ENCODE results near the gene ACOX1.

ACOX1 gene

DNA sequence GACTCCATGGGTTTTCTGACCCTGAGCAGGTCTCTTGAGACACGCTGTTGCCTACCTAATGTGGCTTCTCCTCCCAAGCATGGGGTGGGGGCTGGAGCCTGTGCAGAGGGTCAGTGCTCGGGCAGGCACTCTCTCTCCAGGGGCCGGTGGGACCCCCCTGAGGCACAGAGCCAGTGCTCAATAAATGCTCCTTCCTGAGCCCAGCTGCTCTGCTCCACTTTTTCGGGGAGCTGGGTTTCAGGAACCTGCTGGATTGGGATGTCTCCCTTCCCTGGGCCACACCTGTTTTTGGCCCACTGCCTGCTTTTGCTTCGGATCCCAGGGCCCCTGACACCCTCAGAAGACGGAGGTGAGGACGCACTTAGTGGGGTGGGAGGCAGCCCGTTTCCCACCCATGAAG, 80.9 kb downstream of the ACOX1 start:
- no peaks in the 10 kb centered on the region for H3K27me3 ChIP-seq (ENCODE audit: insufficient read depth, poor library complexity, severe bottlenecking)
- H3K27ac ChIP-seq (replicated peaks), result no peak overlapping the region
- no peak for DNase-seq (ENCODE audit: low read depth in 1 of 2, low spot score in 1 of 2)

DNA sequence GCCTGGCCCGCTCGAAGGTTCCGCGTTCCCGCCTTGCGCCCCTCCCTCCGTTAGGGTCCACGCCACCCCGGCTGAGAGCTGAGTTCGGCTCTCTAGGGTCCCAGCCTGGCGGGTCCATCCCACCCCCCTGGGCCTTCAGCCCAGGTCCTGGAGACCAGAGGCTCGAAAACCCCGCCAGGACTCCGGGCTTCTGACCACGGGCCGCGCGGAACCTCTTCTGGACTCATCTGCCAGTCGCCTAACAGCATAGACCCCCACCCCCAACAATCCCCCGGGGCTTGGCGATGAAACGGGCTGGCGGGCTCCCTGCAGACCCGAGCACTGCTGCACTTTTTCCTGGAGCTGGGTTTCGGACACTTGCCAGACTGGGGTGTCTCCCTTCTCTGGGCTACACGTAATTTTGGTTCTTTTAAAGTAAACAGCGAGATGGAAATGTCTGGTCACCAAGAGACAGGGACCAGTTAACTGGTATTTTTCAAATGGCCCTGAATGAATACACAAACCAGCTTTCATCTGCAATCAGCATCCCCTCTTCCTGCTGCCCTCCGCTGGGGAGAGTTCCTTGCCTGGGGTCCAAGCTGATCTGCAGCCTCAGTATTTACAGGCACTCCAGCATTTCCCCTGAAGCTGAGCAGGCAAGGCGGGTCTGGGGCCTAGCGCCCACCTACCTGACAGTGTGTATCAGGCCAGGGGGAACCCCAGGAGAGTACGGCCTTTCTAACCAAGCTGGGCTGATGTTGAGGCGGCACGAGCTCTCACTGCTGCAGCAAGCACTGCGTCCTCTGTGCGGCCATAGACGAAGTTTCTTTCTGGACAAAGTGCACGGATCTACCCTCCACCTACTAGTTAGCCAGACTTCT, 81.6 kb downstream of the ACOX1 start:
- Histone ChIP-seq H3K4me3 (replicated peaks; ENCODE audit: insufficient read depth, low read length) (peak overlapping the region; percentile 72), H3K27ac (replicated peaks) (peak overlapping the region; percentile 83), H3K27me3 (ENCODE audit: insufficient read depth, poor library complexity, severe bottlenecking) (no peaks in the 10 kb centered on the region)
- TF ChIP-seq GABPA (IDR thresholded peaks at IDR 0.05; ENCODE audit: low read depth) (no peak), SPI1 (IDR thresholded peaks at IDR 0.05; ENCODE audit: borderline replicate concordance, low read depth) (peak; percentile 30; the same call in 1 of the 2 replicates)
- DNase-seq (ENCODE audit: low read depth in 1 of 2, low spot score in 1 of 2), result no peak

More for the DNA sequence above, 80.9 kb downstream of the ACOX1 start:
- no peak overlapping the region for H3K4me3 ChIP-seq (replicated peaks; ENCODE audit: insufficient read depth, low read length)
- TF ChIP-seq, protein P1, sequence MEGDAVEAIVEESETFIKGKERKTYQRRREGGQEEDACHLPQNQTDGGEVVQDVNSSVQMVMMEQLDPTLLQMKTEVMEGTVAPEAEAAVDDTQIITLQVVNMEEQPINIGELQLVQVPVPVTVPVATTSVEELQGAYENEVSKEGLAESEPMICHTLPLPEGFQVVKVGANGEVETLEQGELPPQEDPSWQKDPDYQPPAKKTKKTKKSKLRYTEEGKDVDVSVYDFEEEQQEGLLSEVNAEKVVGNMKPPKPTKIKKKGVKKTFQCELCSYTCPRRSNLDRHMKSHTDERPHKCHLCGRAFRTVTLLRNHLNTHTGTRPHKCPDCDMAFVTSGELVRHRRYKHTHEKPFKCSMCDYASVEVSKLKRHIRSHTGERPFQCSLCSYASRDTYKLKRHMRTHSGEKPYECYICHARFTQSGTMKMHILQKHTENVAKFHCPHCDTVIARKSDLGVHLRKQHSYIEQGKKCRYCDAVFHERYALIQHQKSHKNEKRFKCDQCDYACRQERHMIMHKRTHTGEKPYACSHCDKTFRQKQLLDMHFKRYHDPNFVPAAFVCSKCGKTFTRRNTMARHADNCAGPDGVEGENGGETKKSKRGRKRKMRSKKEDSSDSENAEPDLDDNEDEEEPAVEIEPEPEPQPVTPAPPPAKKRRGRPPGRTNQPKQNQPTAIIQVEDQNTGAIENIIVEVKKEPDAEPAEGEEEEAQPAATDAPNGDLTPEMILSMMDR (IDR thresholded peaks at IDR 0.05; ENCODE audit: insufficient read depth, low read length), result no peak
- TF ChIP-seq, protein P2, sequence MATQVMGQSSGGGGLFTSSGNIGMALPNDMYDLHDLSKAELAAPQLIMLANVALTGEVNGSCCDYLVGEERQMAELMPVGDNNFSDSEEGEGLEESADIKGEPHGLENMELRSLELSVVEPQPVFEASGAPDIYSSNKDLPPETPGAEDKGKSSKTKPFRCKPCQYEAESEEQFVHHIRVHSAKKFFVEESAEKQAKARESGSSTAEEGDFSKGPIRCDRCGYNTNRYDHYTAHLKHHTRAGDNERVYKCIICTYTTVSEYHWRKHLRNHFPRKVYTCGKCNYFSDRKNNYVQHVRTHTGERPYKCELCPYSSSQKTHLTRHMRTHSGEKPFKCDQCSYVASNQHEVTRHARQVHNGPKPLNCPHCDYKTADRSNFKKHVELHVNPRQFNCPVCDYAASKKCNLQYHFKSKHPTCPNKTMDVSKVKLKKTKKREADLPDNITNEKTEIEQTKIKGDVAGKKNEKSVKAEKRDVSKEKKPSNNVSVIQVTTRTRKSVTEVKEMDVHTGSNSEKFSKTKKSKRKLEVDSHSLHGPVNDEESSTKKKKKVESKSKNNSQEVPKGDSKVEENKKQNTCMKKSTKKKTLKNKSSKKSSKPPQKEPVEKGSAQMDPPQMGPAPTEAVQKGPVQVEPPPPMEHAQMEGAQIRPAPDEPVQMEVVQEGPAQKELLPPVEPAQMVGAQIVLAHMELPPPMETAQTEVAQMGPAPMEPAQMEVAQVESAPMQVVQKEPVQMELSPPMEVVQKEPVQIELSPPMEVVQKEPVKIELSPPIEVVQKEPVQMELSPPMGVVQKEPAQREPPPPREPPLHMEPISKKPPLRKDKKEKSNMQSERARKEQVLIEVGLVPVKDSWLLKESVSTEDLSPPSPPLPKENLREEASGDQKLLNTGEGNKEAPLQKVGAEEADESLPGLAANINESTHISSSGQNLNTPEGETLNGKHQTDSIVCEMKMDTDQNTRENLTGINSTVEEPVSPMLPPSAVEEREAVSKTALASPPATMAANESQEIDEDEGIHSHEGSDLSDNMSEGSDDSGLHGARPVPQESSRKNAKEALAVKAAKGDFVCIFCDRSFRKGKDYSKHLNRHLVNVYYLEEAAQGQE (IDR thresholded peaks at IDR 0.05; ENCODE audit: insufficient replicate concordance, low read depth), result no peak
- TF ChIP-seq SPI1 (IDR thresholded peaks at IDR 0.05; ENCODE audit: borderline replicate concordance, low read depth) (no peak), GABPA (IDR thresholded peaks at IDR 0.05; ENCODE audit: low read depth) (no peak), POLR2AphosphoS5 (IDR thresholded peaks at IDR 0.05; ENCODE audit: low read depth) (no peak)

DNA sequence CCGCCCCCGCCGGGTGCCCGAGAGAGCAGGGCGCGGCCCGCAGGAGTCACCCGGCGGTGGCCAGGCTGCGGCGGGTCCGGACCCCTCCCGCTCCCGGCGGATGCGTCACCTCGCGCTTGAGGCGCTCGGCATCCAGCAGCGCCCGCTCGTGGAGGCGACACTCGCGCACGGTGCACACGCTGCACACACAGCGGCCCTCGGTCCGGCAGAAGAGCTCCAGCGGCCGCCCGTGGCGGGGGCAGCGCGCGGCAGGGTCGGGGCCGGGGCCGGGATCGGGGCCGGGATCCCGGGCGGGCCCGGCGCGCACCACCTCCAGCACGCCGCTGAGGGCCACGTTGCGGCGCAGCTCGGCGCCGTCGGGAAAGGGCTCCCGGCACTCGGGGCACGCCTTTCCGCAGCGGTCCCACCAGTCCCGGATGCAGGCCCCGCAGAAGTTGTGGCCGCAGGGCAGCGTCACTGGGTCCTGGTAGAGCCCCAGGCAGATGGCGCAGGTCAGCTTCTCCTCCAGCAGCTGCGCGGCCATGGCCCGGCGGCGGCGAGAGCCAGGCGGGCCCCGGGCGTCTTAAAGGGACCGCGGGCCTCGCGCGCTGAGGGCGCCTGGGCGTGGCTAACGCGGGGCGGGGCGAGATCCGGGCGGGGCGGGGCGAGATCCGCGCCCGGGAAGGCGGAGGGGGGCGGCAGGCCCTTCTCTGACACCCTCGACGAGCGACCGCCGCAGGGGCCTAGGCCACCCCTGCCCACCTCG, 82.4 kb downstream of the ACOX1 start, which contains the start of gene TRIM65:
Gene TRIM65, minus strand, starts transcription at position 537 of the 745 bp plus-strand sequence. Its CDS starts 14 bp downstream, at position 523.
- no peak for TF ChIP-seq SPI1 (IDR thresholded peaks at IDR 0.05; ENCODE audit: borderline replicate concordance, low read depth)
- peak; percentile 80 for TF ChIP-seq POLR2AphosphoS5 (IDR thresholded peaks at IDR 0.05; ENCODE audit: low read depth)
- DNase-seq (ENCODE audit: low read depth in 1 of 2, low spot score in 1 of 2), result peak; percentile 68 to 85
- no peaks in the 10 kb centered on the region for H3K27me3 ChIP-seq (ENCODE audit: insufficient read depth, poor library complexity, severe bottlenecking)
- peak within 1 kb of the TSS; percentile 72 for H3K4me3 ChIP-seq (replicated peaks; ENCODE audit: insufficient read depth, low read length)
- H3K27ac ChIP-seq (replicated peaks), result peak within 1 kb of the TSS; percentile 83

DNA sequence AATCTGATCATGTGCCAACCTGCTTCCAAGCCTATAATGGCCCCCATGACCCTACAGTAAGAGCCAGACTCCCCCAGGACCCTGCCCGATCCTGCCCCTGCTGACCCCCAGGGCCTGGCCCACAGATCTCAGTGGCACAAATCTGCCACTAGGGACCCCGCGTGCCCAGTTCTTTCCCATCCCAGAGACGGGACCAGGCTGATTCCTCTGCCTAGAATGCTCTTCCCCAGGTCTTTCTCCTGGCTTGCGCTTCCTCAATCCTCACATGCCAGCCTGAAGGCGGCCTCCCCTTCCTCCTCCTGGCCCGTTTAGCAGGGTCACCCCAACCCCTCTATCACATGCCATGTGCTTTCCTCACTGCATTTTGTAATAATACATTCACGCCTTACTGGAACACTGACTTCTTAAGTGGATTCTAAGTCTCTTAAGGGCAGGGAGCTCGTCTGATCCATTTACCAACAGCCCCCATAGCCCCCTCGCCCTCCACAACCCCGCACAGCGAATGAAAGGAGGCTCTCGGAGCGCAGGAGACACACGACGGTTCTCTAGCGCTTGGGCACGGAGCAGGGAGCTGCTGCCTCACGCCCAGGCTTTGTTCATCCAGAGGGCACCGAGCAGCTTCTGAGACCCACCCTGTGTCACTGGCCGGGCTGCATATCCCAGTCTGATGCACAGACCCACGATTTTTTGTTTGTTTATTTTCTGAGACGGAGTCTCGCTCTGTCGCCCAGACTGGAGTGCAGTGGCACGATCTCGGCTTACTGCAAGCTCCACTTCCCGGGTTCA, 83.4 kb downstream of the ACOX1 start:
- H3K27me3 ChIP-seq (ENCODE audit: insufficient read depth, poor library complexity, severe bottlenecking), result no peaks in the 10 kb centered on the region
- H3K4me3 ChIP-seq (replicated peaks; ENCODE audit: insufficient read depth, low read length), result peak overlapping the region; percentile 72
- peak overlapping the region; percentile 83 for H3K27ac ChIP-seq (replicated peaks)
- TF ChIP-seq SPI1 (IDR thresholded peaks at IDR 0.05; ENCODE audit: borderline replicate concordance, low read depth) (peak; percentile 68; the same call in 1 of the 2 replicates), GABPA (IDR thresholded peaks at IDR 0.05; ENCODE audit: low read depth) (no peak), POLR2AphosphoS5 (IDR thresholded peaks at IDR 0.05; ENCODE audit: low read depth) (no peak)
- TF ChIP-seq, protein P1 (IDR thresholded peaks at IDR 0.05; ENCODE audit: insufficient read depth, low read length), result peak; percentile 7
- TF ChIP-seq, protein P2 (IDR thresholded peaks at IDR 0.05; ENCODE audit: insufficient replicate concordance, low read depth), result no peak
- peak; percentile 58 to 62 for DNase-seq (ENCODE audit: low read depth in 1 of 2, low spot score in 1 of 2)

All from HL-60 (cell line).